Esophagus muscularis mucosa (tissue), 4 donors: ENCODE results near the gene SSMEM1. TPM values are rescaled to one million over a fixed set of nuclear protein-coding genes. Genes with fewer than 3 reads are reported as not detected.
"Not testable (repeated sequence)": the region's sequence is repeated elsewhere in the genome, so short reads cannot be mapped to it uniquely, and the experiment has no call there.

ENCODE experiments used
- DNase-seq: peaks from one replicate; pipeline ENCODE4 v3.0.0-alpha.2; 2017; ENCODE audit errors: extremely low spot score
- H3K27ac ChIP-seq, 4 donors: fragments of 200-600 bp; sonication (generic); replicated peaks in 1 of 4; 1 replicate in 3 of 4; 2 replicates in 1 of 4; pipeline ENCODE4 v1.5.1; 2016 to 2019; ENCODE audit warnings: mild to moderate bottlenecking in 1 of 4
- H3K27me3 ChIP-seq, 4 donors: fragments of 200-600 bp; sonication (generic); one replicate each; pipeline versions ENCODE4 v1.5.1 to v1.6.0; 2016 to 2019
- H3K36me3 ChIP-seq, 4 donors: fragments of 200-600 bp; sonication (generic); one replicate each; pipeline ENCODE4 v1.5.1; 2016 to 2019
- H3K4me1 ChIP-seq, 4 donors: fragments of 200-600 bp; sonication (generic); one replicate each; pipeline ENCODE4 v1.5.1; 2016 to 2019
- H3K4me3 ChIP-seq, 4 donors: fragments of 200-600 bp; sonication (generic); 1 replicate in 2 of 4; 2 replicates in 2 of 4; pipeline ENCODE4 v1.5.1; 2016 to 2019; ENCODE audit warnings: mild to moderate bottlenecking in 4 of 4, moderate library complexity in 1 of 4
- H3K9me3 ChIP-seq, 4 donors: fragments of 200-600 bp; sonication (generic); 1 replicate in 3 of 4; 2 replicates in 1 of 4; pipeline ENCODE4 v1.5.1; 2016 to 2019
- EP300 ChIP-seq: sonication (generic); formaldehyde crosslinking; IDR thresholded peaks from one replicate; pipeline ENCODE4 v1.6.1; 2017; ENCODE audit warnings: antibody characterized with exemption
- POLR2A ChIP-seq: fragments of 450-650 bp; IDR thresholded peaks from one replicate; pipeline ENCODE4 v1.6.1; 2017; ENCODE audit warnings: antibody characterized with exemption, moderate library complexity, mild to moderate bottlenecking, low read depth
- POLR2AphosphoS5 ChIP-seq, 2 donors: sonication (generic); formaldehyde crosslinking; IDR thresholded peaks; one replicate each; pipeline ENCODE4 v1.6.1; 2017; ENCODE audit warnings: antibody characterized with exemption in 2 of 2
- WGBS: methylation state at CpG from one replicate; pipeline ENCODE4 v1.1.5; 2018; 5-methylcytosine and 5-hydroxymethylcytosine counted together
- intact Hi-C: fragments of 100-400 bp; cut with DNase I; formaldehyde crosslinking; loops from one replicate; pipeline ENCODE4 v1.15.1; 2023
- total RNA-seq, 4 donors: library from RNA; depleted of rRNA; stranded (reverse); fragments of >200 nt; gene quantifications; one replicate each; pipeline versions ENCODE4 v1.1.0 to v1.2.1, GENCODE V29; 2016
- TF ChIP-seq, protein P1 (sequence below), 3 experiments: fragments of 200-600 bp in 2 of 3; fragments of 450-650 bp in 1 of 3; sonication (generic) in 2 of 3; IDR thresholded peaks; one replicate each; pipeline ENCODE4 v1.5.1; 2017 to 2019; ENCODE audit warnings: antibody characterized with exemption in 3 of 3, mild to moderate bottlenecking in 2 of 3, moderate library complexity in 1 of 3

SSMEM1 gene
- total RNA-seq, 4 donors from 2014 or later, result not detected

DNA sequence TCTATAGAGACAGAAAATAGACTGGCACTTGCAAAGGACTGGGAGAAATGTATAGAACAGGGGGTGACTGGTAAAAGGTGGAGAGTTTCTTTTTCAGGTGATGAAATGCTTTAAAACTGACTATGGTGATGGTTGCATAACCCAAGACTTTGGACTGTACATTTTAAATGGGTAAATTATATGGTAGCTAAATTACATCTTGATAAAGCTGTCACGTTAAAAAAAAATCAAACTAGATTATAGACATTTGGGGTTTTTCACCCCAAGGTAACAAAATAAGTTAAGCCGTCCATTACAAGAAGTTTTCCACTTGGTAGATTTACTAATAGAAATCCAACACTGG, 26.4 kb upstream of the SSMEM1 start:
- no peak for TF ChIP-seq EP300
- TF ChIP-seq POLR2A, result no peak
- TF ChIP-seq POLR2AphosphoS5 (IDR thresholded peaks at IDR 0.05), result no peak
- TF ChIP-seq, protein P1, sequence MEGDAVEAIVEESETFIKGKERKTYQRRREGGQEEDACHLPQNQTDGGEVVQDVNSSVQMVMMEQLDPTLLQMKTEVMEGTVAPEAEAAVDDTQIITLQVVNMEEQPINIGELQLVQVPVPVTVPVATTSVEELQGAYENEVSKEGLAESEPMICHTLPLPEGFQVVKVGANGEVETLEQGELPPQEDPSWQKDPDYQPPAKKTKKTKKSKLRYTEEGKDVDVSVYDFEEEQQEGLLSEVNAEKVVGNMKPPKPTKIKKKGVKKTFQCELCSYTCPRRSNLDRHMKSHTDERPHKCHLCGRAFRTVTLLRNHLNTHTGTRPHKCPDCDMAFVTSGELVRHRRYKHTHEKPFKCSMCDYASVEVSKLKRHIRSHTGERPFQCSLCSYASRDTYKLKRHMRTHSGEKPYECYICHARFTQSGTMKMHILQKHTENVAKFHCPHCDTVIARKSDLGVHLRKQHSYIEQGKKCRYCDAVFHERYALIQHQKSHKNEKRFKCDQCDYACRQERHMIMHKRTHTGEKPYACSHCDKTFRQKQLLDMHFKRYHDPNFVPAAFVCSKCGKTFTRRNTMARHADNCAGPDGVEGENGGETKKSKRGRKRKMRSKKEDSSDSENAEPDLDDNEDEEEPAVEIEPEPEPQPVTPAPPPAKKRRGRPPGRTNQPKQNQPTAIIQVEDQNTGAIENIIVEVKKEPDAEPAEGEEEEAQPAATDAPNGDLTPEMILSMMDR (IDR thresholded peaks at IDR 0.05), result no peak
- DNase-seq, result no peak
- peaks cover 17 to 85% (median 62%) of the 10 kb centered on the region in 4 donors for H3K36me3 ChIP-seq
- no peak overlapping the region for H3K4me3 ChIP-seq
- no peaks in the 10 kb centered on the region for H3K27me3 ChIP-seq
- WGBS, result 96% methylated on average over 2 of the region's 2 CpGs
- H3K4me1 ChIP-seq, result no peaks in the 10 kb centered on the region
- H3K27ac ChIP-seq, result no peak overlapping the region
- intact Hi-C loops, result no loop called here
- no peaks in the 10 kb centered on the region for H3K9me3 ChIP-seq

DNA sequence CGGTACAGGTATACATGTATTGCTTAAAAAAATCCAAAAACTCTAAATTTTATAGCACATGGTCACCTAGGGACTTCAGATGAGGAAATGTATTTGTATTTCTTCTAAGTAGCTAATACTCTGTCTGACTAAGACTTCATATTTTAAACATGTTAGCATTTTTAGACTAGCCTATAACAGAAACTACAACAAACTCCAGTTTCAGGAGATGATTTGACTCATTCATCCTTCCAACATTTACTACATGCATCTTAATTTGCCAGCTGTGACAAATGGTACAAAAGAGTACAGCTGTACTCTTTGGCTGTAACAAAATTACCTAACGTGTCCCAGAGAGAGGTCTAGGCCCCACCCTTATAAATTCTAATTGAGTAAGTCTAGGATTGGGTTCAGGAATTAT, 24.7 kb upstream of the SSMEM1 start:
- Histone ChIP-seq H3K4me3 (no peak overlapping the region), H3K27me3 (no peaks in the 10 kb centered on the region), H3K27ac (no peak overlapping the region), H3K4me1 (no peaks in the 10 kb centered on the region), H3K9me3 (no peaks in the 10 kb centered on the region), H3K36me3 (peaks cover 17 to 69% (median 50%) of the 10 kb centered on the region in 4 donors)
- WGBS, result 74% methylated on average over 2 of the region's 2 CpGs
- intact Hi-C loops, result no loop called here
- TF ChIP-seq POLR2A (no peak), EP300 (no peak), POLR2AphosphoS5 (IDR thresholded peaks at IDR 0.05) (no peak)
- TF ChIP-seq, protein P1 (IDR thresholded peaks at IDR 0.05), result no peak
- no peak for DNase-seq

- DNase-seq, intact Hi-C loops, H3K4me1 ChIP-seq, H3K4me3 ChIP-seq, H3K9me3 ChIP-seq, H3K27me3 ChIP-seq, H3K27ac ChIP-seq: not testable (repeated sequence)
- peaks cover 17 to 61% (median 50%) of the 10 kb centered on the region in 4 donors for H3K36me3 ChIP-seq
- 89% methylated on average over 5 of the region's 5 CpGs for WGBS
These were observed 23.3 kb upstream of the SSMEM1 start for GRCh38 chr7:130184349-130184748.

DNA sequence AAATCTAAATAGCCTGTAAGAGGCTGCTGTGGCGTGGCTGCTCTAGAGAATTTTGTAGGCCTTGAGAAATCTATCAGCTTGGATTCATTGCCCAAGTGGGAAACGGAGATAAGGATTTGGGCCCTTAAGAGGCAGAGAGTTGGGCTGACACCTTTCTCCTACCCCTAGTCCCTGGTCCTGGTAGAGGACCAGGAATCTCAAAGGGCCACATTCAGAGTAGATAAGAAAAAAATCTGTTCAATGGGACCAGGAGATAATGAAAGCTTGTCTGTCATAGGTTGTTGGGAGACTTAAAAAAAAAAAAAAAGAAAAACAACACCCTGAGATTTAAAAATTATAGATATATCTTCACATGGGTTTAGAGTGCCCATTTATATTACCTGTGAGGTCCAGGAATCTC, 20.3 kb upstream of the SSMEM1 start:
- H3K4me3 ChIP-seq, result no peak overlapping the region
- no peak overlapping the region for H3K27ac ChIP-seq
- WGBS, result 98% methylated on average over 2 of the region's 2 CpGs
- intact Hi-C loops, result no loop called here
- DNase-seq, result no peak
- H3K9me3 ChIP-seq, result no peaks in the 10 kb centered on the region
- peaks cover 12 to 62% (median 38%) of the 10 kb centered on the region in 4 donors for H3K36me3 ChIP-seq
- TF ChIP-seq POLR2AphosphoS5 (IDR thresholded peaks at IDR 0.05) (no peak), POLR2A (no peak), EP300 (no peak)
- TF ChIP-seq, protein P1 (IDR thresholded peaks at IDR 0.05), result no peak
- H3K4me1 ChIP-seq, result no peaks in the 10 kb centered on the region
- no peaks in the 10 kb centered on the region for H3K27me3 ChIP-seq

- 78% methylated on average over 5 of the region's 5 CpGs for WGBS
- H3K9me3 ChIP-seq, result no peaks in the 10 kb centered on the region
- peaks cover 5 to 63% (median 33%) of the 10 kb centered on the region in 4 donors for H3K36me3 ChIP-seq
- no peak for DNase-seq
- no peak overlapping the region for H3K4me3 ChIP-seq
- intact Hi-C loops, result no loop called here
- no peak overlapping the region for H3K27ac ChIP-seq
- TF ChIP-seq EP300 (no peak), POLR2A (no peak), POLR2AphosphoS5 (IDR thresholded peaks at IDR 0.05) (no peak)
- TF ChIP-seq, protein P1 (IDR thresholded peaks at IDR 0.05), result no peak
- H3K4me1 ChIP-seq, result no peaks in the 10 kb centered on the region
- no peaks in the 10 kb centered on the region for H3K27me3 ChIP-seq
These were observed 18.3 kb upstream of the SSMEM1 start for GRCh38 chr7:130189343-130189742.
